MCF 10A (cell line): ENCODE data around the gene SLC22A15. TPM values are rescaled to one million over a fixed set of nuclear protein-coding genes. Genes with fewer than 3 reads are reported as not detected.
A peak's percentile ranks its signal among the peaks of the same experiment; 100 is the strongest.

Experiments
- BruUV-seq: library from RNA; stranded (reverse); fragments of 400-500 nt; replicated peaks from 2 replicates; lab custom pipeline; 2021; lab: Mats Ljungman, UMichigan
- CTCF ChIA-PET: fragments of 300-600 bp; sonication (Branson Sonifier 250); formaldehyde crosslinking; extraction: SDS; loops from one replicate; lab custom pipeline; 2021; ENCODE audit warnings: antibody characterized with exemption, inconsistent platforms; lab: Yijun Ruan, JAX
- POLR2A ChIA-PET: fragments of 300-600, 350-650 bp; sonication (Branson Sonifier 250); formaldehyde crosslinking; extraction: SDS; loops from one replicate; lab custom pipeline; 2020; ENCODE audit warnings: antibody characterized with exemption, inconsistent platforms; lab: Yijun Ruan, JAX
- DNase-seq: peaks from one replicate; pipeline ENCODE4 v3.0.0-alpha.2; 2018; ENCODE audit not compliant: unreplicated experiment
- H3K27ac Mint-ChIP-seq: one replicate; pipeline ENCODE4 v1.8.0; 2022; ENCODE audit warnings: mild to moderate bottlenecking, low read depth, mixed read lengths; ENCODE audit not compliant: unreplicated experiment
- H3K27me3 Mint-ChIP-seq: one replicate; pipeline ENCODE4 v1.8.0; 2022; ENCODE audit warnings: mixed read lengths; ENCODE audit not compliant: insufficient read depth, unreplicated experiment
- H3K36me3 Mint-ChIP-seq: one replicate; pipeline ENCODE4 v1.8.0; 2022; ENCODE audit warnings: mild to moderate bottlenecking, moderate library complexity, mixed read lengths; ENCODE audit not compliant: insufficient read depth, unreplicated experiment
- H3K4me1 Mint-ChIP-seq: one replicate; pipeline ENCODE4 v1.8.0; 2022; ENCODE audit warnings: mixed read lengths; ENCODE audit not compliant: insufficient read depth, unreplicated experiment
- H3K4me3 Mint-ChIP-seq: one replicate; pipeline ENCODE4 v1.8.0; 2022; ENCODE audit warnings: mild to moderate bottlenecking, moderate library complexity, mixed read lengths; ENCODE audit not compliant: unreplicated experiment
- H3K9me3 Mint-ChIP-seq: one replicate; pipeline ENCODE4 v1.8.0; 2022; ENCODE audit warnings: mixed read lengths; ENCODE audit not compliant: unreplicated experiment
- CTCF ChIP-seq: fragments of 200-600 bp; IDR thresholded peaks from one replicate; pipeline ENCODE4 v1.8.0; 2022; ENCODE audit warnings: antibody characterized with exemption, mild to moderate bottlenecking; ENCODE audit not compliant: unreplicated experiment
- intact Hi-C: fragments of 100-400 bp; cut with micrococcal nuclease; formaldehyde crosslinking; loops from 2 replicates; pipeline ENCODE4 v1.14.1; 2022
- total RNA-seq: library from RNA; stranded (reverse); gene quantifications from 2 replicates; pipeline ENCODE4 v1.2.3, GENCODE V29; 2022

SLC22A15 gene
- total RNA-seq, 1 experiment from 2014 or later = 32.4 TPM

GRCh38 chr1:116115476-116116439 lies 139.4 kb downstream of the SLC22A15 start:
- H3K36me3 Mint-ChIP-seq = no peaks in the 10 kb centered on the region
- no TSS peak for BruUV-seq
- peak; percentile 43 for DNase-seq
- intact Hi-C loops = no loop called here
- H3K27ac Mint-ChIP-seq = no peak overlapping the region
- H3K9me3 Mint-ChIP-seq = no peaks in the 10 kb centered on the region
- POLR2A ChIA-PET = interaction anchor here (0.8 kb wide), 2 partner anchors 9 to 26 kb away, joined by 3 read pairs; no protein-coding TSS in a partner anchor
- H3K27me3 Mint-ChIP-seq = no peaks in the 10 kb centered on the region
- TF ChIP-seq CTCF = no peak
- H3K4me3 Mint-ChIP-seq = no peak overlapping the region
- CTCF ChIA-PET = no interaction called here
- H3K4me1 Mint-ChIP-seq = peaks cover 23% of the 10 kb centered on the region

- H3K4me1 Mint-ChIP-seq = peaks cover 14% of the 10 kb centered on the region
- H3K4me3 Mint-ChIP-seq = no peak overlapping the region
- H3K9me3 Mint-ChIP-seq = no peaks in the 10 kb centered on the region
- CTCF ChIA-PET = interaction anchor here (1.2 kb wide), 1 partner anchor 93 kb away, joined by 5 read pairs; no protein-coding TSS in a partner anchor
- TF ChIP-seq CTCF = no peak
- BruUV-seq = no TSS peak
- no peak for DNase-seq
- POLR2A ChIA-PET = interaction anchor here (0.7 kb wide), 1 partner anchor 332 kb away, joined by 3 read pairs; no protein-coding TSS in a partner anchor
- H3K27ac Mint-ChIP-seq = no peak overlapping the region
- intact Hi-C loops = no loop called here
- H3K27me3 Mint-ChIP-seq = no peaks in the 10 kb centered on the region
- H3K36me3 Mint-ChIP-seq = no peaks in the 10 kb centered on the region
These were observed 142.2 kb downstream of the SLC22A15 start for GRCh38 chr1:116118471-116118870.

Other genes with a start within 250 kb of the SLC22A15 start
- not detected in 2 replicates for gene CASQ2, start 207.8 kb upstream of the SLC22A15 start, total RNA-seq
- not detected in 2 replicates for gene NHLH2, start 135.4 kb upstream of the SLC22A15 start, total RNA-seq
- 2.5 and 2.8 TPM in 2 replicates for gene MAB21L3, start 134.9 kb downstream of the SLC22A15 start, total RNA-seq